GM18520 (cell line): Measurements from ENCODE around the gene C7orf25.
"Not testable (repeated sequence)": the region's sequence is repeated elsewhere in the genome, so short reads cannot be mapped to it uniquely, and the experiment has no call there.

Experiments used
- ATAC-seq: cut with Tn5 transposase; IDR thresholded peaks from one replicate; pipeline ENCODE4 v1.9.1; 2021; ENCODE audit not compliant: unreplicated experiment

Gene C7orf25

DNA sequence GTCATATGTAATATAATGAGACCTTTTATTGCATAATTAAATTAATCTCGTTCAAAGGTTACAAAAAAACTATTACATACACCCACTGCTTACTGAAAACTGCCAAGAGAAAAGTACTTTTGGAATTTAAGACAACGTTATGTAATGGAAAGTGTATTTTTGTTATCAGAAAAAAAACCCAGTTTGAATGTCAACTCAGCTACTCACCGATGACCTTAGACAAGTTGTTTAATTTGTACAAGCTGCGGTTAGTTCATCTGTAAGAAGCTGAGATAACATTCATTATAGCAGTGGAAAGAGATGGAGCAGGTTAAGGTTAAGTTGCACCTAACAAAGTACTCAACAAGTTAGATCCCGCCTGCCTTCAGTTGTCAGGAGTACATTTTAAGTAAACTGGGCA lies 19.0 kb upstream of the C7orf25 start:
- no peak for ATAC-seq

DNA sequence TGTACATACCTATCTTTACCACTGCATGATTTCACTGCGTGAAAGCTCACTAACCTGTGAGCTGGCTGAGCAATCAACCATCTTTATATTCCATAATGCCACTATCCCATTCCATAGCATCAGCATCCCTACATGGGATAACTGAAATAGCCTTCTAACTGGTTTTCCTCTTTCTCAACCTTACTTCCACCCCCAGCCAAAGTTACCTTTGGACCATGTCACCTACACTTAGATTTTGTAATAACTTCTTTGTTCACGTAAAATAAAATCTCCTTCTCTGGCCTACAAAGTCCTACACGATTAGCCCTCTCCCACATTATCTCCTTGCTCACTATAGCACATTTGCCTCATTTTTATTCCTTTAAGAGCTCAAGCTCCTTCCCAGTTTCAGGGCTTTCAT lies 17.6 kb upstream of the C7orf25 start:
- ATAC-seq, result no peak

DNA sequence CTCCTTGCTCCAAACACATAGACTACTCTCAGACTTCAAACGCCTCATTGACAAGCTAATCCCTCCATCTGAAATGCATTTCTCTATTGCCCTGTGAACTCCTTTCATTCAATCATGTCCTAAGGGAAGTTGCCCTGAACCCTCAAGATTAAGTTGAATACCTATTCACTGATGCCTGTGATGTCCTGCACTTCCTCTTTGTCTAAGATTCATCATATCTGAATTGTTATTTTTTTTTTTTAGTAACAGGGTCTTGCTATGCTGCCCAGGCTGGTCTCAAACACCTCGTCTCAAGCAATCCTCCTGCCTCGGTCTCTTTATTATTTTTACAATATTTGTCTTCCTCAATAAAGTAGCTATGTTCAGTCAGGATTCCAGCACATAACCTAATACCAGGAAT lies 16.9 kb upstream of the C7orf25 start:
- no peak for ATAC-seq

DNA sequence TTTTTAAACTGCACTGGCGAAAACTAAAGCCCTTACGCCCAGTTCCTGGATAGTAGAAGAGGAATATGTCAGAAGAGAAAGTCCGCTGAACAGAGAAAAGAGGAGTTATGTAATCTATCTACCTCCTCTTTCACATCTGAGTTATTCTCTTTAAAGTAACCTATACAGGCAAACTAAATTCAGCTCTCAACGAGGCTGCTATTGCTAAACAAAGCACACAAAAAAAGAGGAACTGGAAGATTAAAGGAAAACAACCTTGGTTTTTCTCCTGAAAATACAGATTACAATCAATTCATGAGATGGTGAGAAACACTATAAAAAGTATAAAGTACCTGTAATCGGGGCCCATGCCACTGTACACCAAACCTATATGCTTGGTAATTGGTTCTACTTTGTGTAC lies 14.3 kb upstream of the C7orf25 start:
- no peak for ATAC-seq

DNA sequence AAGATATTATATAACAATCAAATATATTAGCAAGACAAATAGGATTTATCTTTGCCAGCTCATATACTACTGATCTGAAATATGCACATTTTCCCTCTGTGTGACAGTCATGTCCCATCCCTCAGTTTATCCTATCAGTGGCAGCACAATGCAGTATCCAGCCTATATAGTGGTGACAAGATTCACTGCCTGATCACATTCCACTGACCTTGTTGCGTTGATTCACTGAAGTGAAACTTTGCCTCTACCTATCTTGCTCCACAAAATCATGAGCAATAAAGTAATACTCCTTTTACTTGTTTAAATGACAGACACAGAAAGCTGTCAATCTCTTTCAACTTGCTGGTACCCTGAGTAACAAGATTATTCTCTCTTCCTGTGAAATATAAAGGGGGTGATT lies 13.8 kb upstream of the C7orf25 start:
- ATAC-seq, result no peak

DNA sequence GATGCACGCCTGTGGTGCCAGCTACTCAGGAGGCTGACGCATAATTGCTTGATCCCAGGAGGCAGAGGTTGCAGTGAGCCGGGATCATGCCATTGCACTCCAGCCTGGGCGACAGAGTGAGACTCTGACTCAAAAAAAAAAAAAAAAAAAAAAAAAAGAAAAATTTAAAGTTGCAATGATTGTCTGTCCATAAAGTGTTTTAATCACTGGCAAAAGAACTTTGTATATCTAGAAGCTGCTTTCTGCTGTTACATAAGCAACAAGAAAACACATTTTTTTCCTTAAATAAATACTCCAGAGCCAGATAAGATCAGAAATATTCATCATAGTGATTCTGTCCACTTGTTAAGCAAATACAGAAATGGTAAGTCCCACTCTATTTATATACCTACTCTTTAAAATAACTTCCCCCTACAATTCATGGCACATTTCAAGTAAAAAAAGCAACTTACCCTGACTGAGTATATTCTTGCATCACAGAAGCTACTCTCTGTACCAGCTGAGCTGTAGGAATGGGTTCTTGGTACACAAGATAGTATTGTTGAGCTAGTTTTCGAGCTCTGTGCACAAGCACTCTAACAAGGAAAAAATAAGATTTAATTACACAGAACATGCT lies 12.5 kb upstream of the C7orf25 start:
- no peak for ATAC-seq

DNA sequence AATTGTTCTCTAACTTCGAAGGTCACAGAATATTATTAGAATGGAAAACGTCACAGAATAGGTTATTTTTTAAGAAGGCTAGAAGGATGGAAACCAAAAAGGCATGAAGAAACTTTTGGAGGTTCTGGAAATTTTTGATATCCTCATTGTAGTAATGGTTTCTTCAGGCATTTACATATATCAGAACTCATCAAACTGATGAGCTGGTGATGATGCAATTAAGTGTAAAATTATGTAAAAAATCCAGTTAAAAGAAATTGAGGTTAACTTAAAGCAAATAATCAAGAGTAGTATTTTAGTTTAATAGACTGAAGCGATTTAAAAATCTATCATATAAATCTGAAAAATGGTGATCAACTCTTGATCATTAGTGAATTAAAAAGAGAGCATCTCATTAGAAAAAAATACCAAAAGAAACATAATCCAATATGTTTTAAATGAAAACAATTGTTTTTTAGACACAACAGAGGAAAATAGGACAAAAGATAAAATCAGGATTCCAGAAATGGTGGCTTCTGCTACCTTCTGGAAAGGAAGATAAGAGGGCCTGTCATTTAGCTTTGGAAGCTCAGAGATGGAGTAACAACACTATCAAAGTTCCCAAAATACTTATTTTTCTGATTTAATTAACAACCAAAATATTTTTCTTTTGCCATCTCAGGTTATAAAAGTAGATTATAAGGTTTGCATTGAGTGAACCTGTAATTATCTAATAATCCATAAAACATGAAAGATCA lies 10.3 kb upstream of the C7orf25 start:
- ATAC-seq, result no peak

DNA sequence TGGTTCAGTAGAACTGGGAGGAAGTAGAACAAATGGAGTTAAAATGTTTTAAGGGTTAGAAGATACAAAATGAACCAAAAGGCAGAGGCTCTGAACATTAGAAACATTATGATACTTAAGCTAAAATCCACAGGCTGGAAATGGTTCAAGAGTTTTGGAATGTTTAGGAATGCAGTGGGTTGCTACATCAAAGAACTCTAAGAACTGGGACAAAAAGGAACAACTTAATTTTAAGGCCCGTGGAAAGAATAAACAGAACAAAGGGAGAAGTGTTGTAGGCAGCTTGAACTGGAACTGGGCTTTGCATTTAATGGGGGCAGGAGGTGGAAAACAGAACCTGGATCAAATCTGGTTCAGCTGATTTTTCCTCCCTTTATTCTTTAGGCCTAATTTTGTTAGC lies 3.5 kb upstream of the C7orf25 start:
- ATAC-seq, result no peak

DNA sequence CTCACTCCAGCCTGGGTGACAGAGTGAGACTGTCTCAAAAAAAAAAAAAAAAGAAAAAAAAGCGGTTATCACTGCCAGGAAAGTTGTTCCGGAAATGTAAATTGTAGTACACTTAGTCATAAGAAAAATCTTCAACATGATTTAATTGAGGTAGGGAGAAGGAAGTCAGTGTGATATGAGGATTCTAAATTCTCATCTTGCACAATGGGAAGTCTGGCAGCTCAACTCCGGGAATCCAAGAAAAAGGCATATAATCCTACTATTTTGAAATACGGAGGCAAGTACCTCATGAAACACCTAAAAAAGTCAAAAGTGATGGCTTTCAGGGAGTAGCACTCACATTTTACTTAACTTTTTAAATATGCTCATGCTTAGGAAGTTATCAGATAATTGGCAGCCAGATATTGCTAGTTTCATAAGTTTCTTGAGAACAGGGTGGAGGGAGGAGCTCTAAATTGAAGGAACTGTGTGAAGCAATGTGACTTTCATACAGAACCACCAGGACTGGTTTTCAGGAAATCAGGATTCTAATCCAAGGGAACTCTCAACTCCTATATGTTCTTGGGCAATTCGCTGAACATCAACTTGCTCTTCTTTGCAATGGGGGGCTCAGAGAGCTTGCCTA lies 2.7 kb upstream of the C7orf25 start:
- no peak for ATAC-seq

DNA sequence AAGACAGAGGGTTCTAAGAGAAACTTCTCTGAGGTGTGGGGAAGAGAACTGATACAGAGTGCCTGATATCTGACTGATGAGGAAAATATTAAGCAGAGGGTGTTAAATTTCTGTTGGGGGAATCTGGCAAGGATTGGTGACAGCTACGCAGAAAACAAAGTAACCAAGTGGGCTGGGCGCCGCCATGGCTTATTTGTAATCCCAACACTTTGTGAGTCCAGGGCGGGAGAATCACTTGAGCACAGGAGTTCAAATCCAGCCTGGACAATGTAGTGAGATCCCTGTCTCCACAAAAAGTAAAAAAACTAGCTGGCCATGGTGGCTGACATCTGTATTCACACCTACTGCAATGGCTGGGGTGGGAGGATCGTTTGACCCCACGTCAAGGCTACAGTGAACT lies 2.1 kb upstream of the C7orf25 start:
- no peak for ATAC-seq

DNA sequence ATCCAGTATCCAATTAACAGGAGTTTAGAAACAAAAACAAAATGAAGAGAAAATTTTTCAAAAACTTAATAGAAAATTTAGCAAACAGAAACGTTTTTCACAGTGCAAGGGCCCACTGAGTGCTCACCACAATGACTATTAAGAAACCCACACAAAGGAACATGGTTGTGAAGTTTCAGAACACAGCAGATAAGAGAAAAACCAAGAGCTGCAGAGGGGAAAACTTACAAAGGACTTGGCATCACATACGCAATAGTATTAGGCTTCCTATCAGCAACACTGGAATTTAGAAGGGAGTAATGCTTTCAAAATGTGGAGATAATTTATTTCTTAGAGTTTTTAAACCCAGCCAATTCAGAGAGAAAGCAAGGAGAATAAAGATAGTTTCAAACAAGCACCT lies 1.7 kb upstream of the C7orf25 start:
- ATAC-seq, result no peak

DNA sequence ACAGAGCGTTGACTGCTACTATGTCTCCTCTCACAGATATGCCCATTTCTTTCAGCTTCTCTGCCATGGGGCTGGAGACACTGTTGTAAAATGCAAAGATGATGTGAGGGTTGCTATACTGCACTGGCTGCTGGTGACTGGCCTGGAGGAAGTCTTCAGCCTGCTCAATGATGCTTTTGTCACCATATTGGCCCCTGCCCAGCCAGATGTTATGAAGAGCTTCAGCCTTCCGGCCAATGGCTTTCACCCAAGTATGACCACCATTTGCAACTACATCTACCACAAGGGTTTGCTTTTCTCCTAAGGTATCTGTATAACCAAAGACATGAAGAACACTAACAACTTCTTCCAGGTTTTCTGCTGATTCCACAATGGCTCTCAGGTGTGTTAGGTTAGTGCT lies 1.6 kb downstream of the C7orf25 start:
- no peak for ATAC-seq

DNA sequence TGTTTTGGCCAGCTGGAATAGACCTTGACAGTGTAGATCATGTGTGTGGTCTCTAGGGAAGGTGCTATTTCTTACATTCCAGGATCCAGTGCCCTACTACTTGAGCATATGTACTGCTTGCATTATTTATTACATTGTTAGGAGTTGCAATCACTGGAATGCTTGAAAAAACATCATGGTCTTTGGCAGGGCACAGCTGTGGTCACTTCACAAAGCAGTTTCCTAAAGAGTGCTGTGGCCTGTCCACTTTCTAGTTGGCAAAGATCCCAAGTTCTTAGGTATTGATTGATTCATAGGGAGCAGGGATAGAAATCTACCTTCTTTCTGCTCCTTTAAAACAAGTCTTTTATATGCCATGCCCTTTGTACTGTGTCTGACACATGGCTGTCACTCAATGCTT lies 4.6 kb downstream of the C7orf25 start:
- no peak for ATAC-seq

DNA sequence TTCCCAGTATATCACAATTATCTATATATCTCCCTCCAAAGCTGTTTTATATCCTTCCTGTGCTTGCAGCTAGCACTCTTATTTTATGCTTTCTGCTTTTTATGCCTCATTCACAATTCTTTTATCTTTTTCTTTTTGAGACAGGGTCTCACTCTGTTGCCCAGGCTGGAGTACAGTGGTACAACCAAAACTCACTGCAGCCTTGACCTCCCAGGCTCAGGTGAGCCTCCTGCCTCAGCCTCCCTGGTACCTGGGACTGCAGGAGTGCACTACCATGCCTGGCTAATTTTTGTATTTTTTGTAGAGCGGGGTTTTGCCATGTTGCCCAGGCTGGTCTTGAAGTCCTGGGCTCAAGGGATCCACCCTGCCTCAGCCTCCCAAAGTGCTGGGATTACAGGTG lies 5.7 kb downstream of the C7orf25 start:
- ATAC-seq, result no peak

DNA sequence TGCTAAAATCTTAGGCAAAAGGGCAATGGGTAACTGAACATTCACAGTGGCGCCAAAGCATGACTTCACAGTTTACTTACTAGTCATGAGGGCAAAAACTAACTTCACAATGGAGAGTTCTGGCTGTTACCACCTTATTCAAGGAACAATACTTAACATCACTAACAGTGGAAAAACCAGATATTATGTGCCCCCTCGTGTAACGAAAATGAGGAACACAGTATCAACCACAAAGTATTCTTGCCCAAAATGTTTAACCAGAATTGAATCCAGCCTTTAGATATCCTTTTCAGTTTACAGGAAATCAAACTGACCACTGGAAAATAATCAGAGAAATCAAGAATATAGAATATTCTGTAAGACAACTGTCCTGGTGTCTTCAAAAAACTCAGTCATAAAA lies 9.5 kb downstream of the C7orf25 start:
- ATAC-seq, result no peak

DNA sequence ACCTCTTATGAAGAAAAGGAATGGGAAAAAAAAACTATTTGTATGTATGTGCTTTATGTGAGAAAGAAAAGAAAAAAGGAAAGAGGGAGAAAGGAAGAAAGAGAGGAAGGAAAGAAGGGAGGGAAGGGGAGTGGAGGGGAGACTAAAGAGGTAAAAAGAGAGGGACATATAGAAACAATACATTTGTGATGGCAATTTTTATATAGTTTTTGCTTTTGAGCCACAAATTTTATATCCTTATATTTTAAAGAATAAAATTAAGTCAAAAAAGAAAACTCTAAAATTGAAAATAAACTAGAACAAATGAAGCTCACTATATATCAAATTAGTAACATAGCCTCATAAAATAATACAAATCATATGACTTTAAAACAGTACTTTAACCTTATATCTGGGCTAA lies 11.0 kb downstream of the C7orf25 start:
- ATAC-seq, result no peak

DNA sequence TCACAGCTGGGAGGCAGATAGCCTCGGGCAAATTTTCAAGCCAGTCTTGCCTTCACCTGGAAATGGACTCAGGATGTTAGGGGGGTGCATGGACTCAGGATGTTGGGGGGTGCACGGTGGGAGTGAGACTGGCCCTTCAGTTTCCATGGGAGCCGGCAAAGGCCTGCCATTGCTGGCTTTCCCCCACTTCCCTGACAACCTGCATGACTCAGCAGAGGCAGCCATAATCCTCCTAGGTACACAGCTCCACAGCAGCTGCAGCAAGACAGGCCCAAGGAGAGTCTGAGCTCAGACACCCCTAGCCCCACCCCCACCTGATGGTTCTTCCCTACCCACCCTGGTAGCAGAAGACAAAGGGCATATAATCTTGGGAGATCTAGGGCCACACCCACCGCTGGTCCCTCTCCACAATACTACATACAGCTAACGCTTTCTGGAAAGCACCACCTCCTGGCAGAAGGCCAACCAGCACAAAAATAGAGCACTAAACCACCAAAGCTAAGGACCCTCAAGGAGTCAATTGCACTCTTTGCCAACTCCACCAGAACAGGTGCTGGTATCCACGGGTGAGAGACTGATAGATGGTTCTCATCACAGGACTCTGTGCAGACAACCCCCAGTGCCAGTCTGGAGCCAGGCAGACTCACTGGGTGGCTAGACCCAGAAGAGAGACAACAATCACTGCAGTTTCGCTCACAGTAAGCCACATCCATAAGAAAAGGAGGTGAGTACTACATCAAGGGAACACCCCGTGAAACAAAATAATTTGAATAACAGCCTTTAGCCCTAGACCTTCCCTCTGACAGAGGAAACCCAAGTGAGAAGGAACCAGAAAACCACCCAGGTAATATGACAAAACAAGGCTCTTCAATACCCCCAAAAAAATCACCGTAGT lies 18.3 kb downstream of the C7orf25 start:
- no peak for ATAC-seq

DNA sequence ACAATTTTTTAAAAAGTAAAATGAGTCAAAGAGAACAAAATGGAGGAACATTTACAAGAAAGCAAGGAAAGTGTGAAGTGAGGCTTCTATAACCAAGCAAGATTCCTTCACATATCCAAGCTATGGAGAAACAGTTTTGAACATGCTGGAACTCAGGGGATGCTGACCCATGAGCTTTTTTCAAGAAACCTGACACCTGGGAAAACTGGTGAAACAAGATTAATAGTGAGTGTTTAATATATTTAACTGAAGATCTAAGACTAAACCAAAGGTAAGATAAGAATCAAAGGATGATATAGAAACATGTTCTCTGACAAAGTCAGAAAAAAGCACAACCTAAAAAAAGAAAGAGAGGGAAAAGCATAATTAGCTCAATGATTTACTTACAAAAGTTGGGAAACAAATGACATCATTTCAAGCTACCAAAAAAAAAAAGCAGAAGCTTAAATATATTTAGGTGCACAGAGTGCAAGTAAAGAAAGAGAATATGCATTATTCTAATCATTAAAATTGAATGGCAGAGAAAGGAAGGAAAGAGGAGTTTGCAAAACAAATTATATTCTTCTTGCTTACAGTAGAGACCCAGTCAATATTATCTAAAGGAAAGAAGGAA lies 24.9 kb downstream of the C7orf25 start:
- ATAC-seq, result no peak

DNA sequence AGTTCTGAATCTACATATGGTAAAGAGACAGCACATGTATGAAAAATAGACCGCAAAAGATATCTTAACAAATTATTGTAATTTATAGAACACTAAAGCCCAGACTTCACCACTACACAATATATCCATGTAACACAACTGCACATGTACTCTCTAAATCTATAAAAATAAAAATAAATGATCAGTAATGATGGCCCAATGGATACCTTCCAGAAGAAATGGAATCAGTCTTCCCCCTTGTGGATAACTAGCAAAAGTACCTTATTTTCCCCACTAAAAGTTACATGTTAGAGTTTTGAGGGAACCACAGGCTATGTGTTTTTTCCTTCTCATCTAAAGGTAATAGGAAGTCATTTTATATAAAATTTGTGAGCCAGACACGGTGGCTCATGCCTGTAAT lies 25.7 kb downstream of the C7orf25 start:
- ATAC-seq, result no peak

DNA sequence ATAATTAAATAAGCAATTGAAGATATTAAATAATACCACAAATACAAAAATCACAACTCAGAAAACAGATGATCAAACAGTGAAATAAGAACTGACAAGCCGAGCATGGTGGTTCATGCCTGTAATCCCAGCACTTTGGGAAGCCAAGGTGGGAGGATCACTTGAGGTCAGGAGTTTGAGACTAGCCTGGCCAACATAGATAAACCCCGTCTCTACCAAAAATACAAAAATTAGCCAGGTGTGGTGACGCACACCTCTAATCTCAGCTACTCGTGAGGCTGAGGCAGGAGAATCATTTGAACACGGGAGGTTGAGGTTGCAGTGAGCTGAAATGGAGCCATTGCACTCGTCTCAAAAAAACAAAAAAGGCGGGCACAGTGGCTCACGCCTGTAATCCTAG lies 26.7 kb downstream of the C7orf25 start:
- ATAC-seq, result not testable (repeated sequence)

DNA sequence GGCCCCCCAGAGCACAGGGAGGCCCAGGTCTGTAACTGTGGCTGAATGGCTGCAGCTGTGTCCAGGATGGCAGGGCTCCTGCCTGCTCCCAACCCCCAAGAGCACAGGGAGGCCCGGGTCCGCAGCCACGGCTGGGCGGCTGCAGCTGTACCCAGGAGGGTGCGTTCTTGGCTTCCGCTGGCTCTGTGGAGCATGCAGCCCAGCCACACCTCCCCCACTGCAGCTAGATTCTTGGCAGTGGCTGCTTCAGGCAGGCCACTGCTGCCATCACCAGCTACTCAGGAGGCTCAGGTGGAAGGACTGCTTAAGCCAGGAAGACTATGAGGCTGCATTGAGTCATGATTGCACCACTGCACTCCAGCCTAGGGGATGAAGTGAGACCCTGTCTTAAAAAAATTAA lies 27.9 kb downstream of the C7orf25 start:
- no peak for ATAC-seq
